Heart left ventricle (tissue), 16 donors: ENCODE data around the gene GNMT. TPM values are rescaled to one million over a fixed set of nuclear protein-coding genes. Genes with fewer than 3 reads are reported as not detected.

Source experiments
- ATAC-seq, 4 donors: fragments of 200-7000 bp; cut with Tn5 transposase; one replicate each; pipeline ENCODE4 v1.9.1; 2020 to 2022; ENCODE audit warnings: moderate library complexity in 4 of 4, mild to moderate bottlenecking in 3 of 4, moderate number of reproducible peaks in 1 of 4
- DNase-seq, 5 donors: peaks; one replicate each; pipeline ENCODE4 v3.0.0-alpha.2; 2020
- H3K27ac ChIP-seq, 12 donors: fragments of 200-600 bp; sonication (generic) in 4 of 12; one replicate each; pipeline versions ENCODE4 v1.5.0 to v1.8.0; 2016 to 2022; ENCODE audit warnings: mild to moderate bottlenecking in 2 of 12
- H3K27me3 ChIP-seq, 9 donors: fragments of 200-600 bp; sonication (generic) in 2 of 9; one replicate each; pipeline versions ENCODE4 v1.5.1 to v1.8.0; 2016 to 2022; ENCODE audit warnings: mild to moderate bottlenecking in 3 of 9
- H3K36me3 ChIP-seq, 9 donors: fragments of 200-600 bp; sonication (generic) in 2 of 9; one replicate each; pipeline versions ENCODE4 v1.5.0 to v1.8.0; 2018 to 2022; ENCODE audit warnings: mild to moderate bottlenecking in 2 of 9
- H3K4me1 ChIP-seq, 12 donors: fragments of 200-600 bp; sonication (generic) in 4 of 12; one replicate each; pipeline versions ENCODE4 v1.5.0 to v1.8.0; 2016 to 2022; ENCODE audit warnings: mild to moderate bottlenecking in 3 of 12
- H3K4me3 ChIP-seq, 12 donors: fragments of 200-600 bp; sonication (generic) in 4 of 12; one replicate each; pipeline versions ENCODE4 v1.5.0 to v1.8.0; 2017 to 2022; ENCODE audit warnings: mild to moderate bottlenecking in 9 of 12, moderate library complexity in 4 of 12
- H3K9me3 ChIP-seq, 12 donors: fragments of 200-600 bp; sonication (generic) in 4 of 12; one replicate each; pipeline versions ENCODE4 v1.5.0 to v1.8.0; 2016 to 2022; ENCODE audit warnings: mild to moderate bottlenecking in 1 of 12
- CTCF ChIP-seq, 12 donors: fragments of 200-600 bp; sonication (generic) in 4 of 12; IDR thresholded peaks; one replicate each; pipeline versions ENCODE4 v1.5.0 to v1.8.0; 2018 to 2022; ENCODE audit warnings: antibody characterized with exemption in 12 of 12, mild to moderate bottlenecking in 5 of 12
- POLR2A ChIP-seq, 2 donors: fragments of 450-650 bp; IDR thresholded peaks; one replicate each; pipeline ENCODE4 v1.6.1; 2017; ENCODE audit warnings: antibody characterized with exemption in 2 of 2, mild to moderate bottlenecking in 2 of 2, moderate library complexity in 2 of 2
- WGBS, 4 donors: extraction: QIAGEN DNeasy Blood & Tissue Kit in 2 of 4; methylation state at CpG; one replicate each; pipeline versions ENCODE4 v1.1.5 to v1.1.7; 2013 to 2018; 5-methylcytosine and 5-hydroxymethylcytosine counted together
- intact Hi-C, 10 donors: fragments of 100-400 bp; cut with DNase I; formaldehyde crosslinking; loops; one replicate each; pipeline versions ENCODE4 v1.11.1 to v1.14.2; 2022
- polyA plus RNA-seq, 2 donors: library from polyadenylated mRNA; stranded (reverse); fragments of 200-250 nt; gene quantifications; one replicate each; pipeline ENCODE4 v1.2.3, GENCODE V29; 2013
- total RNA-seq, 9 donors: library from RNA; depleted of rRNA in 2 of 9; stranded (reverse); fragments of >200 nt in 2 of 9; fragmentation: NEBNext Ultra II Directional in 3 of 9; extraction: Animal tissue kit (Norgen Biotek cat#: 25700) in 3 of 9; gene quantifications; one replicate each; pipeline versions ENCODE4 v1.1.0 to v1.2.4, GENCODE V29; 2016 to 2023
- donor health status: ischemic (EF 13 %, LVEDD 7.1; RV severe dilation, severe dysfunction).
- donor health status: healthy with polysubstance abuse.
- donor health status: DM: no; HTN: yes; CAD: no.
- donor health status: DM: no; HTN: no; CAD: no.
- donor health status: ischemic (EF 25% LVEDD 6.9; RV normal size, moderate dysfunction).
- donor health status: ischemic (EF 25% LVEDD 5.7; RV mildly dilated, moderate dysfunction).
- donor health status: healthy.
- donor health status: DM: yes; HTN: yes; CAD: no.
- donor health status: ischemic (EF 35%, LVEDD 5.7; RV mildly dilated, moderate dysfunction).
- donor health status: nonischemic (EF 11% LVEDD 7.7; RV severe dilation, severe dysfunction).
- donor health status: DM: yes; HTN: yes; CAD: no.
- donor health status: PGD.
- donor health status: ischemic (EF 29% LVEDD 5.4; RV normal size, mild dysfunction).
- donor health status: nonischemic (EF 23%, LVEDD 6.1; RV moderate dilation, normal function).

Gene GNMT
- total and polyA plus RNA-seq, 11 donors = 0.36 to 32.0 (median 1.9) TPM

GRCh38 chr6:43011207-43011606 is 50.7 kb downstream of the GNMT start:
- WGBS, 4 donors = 67 to 83% (median 77%) methylated on average over 5 to 6 of the region's 6 CpGs
- TF ChIP-seq POLR2A (IDR thresholded peaks at IDR 0.05) (no peak), CTCF (IDR thresholded peaks at IDR 0.05) (no peak)

GRCh38 chr6:43012364-43012763 is 51.8 kb downstream of the GNMT start:
- peaks cover 0 to 58% (median 51%) of the 10 kb centered on the region in 9 donors for H3K36me3 ChIP-seq
- no peaks in the 10 kb centered on the region for H3K9me3 ChIP-seq
- intact Hi-C loops = loop anchor here in 5 of 10 donors (2.0 to 10.0 kb wide), 4 partner anchors 34 to 130 kb away; partner anchors contain the start of gene PEX6 (in 2 of the 5)
- peak overlapping the region in 1 of 12 donors; percentile 79 for H3K27ac ChIP-seq
- ATAC-seq = no peak
- peaks cover 4 to 49% (median 39%) of the 10 kb centered on the region in 12 donors for H3K4me1 ChIP-seq
- peak overlapping the region in 2 of 12 donors; percentile 74 to 76 for H3K4me3 ChIP-seq
- no peak for TF ChIP-seq POLR2A (IDR thresholded peaks at IDR 0.05)
- TF ChIP-seq CTCF (IDR thresholded peaks at IDR 0.05) = no peak
- no peak for DNase-seq
- 74 to 82% (median 80%) methylated on average over 6 of the region's 6 CpGs for WGBS, 4 donors
- no peaks in the 10 kb centered on the region for H3K27me3 ChIP-seq

More at GRCh38 chr6:43011207-43011606, 50.7 kb downstream of the GNMT start:
- ATAC-seq (no peak), DNase-seq (no peak)
- Histone ChIP-seq H3K27ac (no peak overlapping the region), H3K36me3 (peaks cover 0 to 62% (median 58%) of the 10 kb centered on the region in 9 donors), H3K4me3 (no peak overlapping the region), H3K9me3 (no peaks in the 10 kb centered on the region), H3K4me1 (peaks cover 4 to 38% (median 28%) of the 10 kb centered on the region in 12 donors), H3K27me3 (no peaks in the 10 kb centered on the region)
- intact Hi-C loops = loop anchor here in 4 of 10 donors (5.0 to 10.0 kb wide), 3 partner anchors 34 to 131 kb away; partner anchors contain the start of gene PEX6 (in 1 of the 4)

DNA sequence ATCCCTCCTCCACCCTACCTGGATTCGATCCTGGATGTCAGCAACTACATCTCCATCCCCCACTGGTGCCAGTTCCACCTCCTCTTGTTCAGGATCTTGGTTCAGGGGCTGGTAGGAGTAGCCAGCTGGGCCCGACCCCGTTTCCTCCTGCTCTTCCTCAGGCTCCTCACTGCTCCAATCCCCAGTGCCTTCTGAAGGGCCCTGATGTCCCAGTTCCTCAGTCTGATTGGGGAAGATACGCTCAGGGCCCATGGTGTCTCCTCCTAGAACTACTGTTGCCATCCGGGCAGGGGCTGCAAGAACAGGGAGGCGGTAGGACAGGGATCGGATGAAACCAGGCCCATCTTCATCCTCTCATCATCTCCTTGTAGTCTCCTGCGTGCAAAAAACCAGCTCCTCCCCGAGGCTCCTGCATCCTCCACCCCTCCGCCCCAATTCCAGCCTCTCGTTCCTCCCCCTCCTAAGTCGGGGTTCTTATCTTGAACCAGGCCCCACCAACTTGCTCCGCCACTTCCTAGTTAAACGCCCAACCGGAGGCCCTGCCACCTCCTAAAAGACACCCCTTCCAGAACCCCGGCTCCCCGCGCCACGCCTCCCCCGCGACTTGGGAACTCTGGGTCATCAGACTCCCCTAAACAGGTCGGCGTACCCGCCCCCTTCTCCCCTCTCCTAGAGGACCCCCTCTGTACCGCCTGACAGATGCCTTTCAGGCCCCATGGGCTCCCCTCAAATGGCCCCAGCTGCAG is 52.7 kb downstream of the GNMT start:
- H3K27ac ChIP-seq = peak overlapping the region; percentile 3 to 88 (median 78)
- TF ChIP-seq POLR2A (IDR thresholded peaks at IDR 0.05) = no peak
- no peak for TF ChIP-seq CTCF (IDR thresholded peaks at IDR 0.05)
- H3K4me1 ChIP-seq = peaks cover 4 to 56% (median 47%) of the 10 kb centered on the region in 12 donors
- H3K9me3 ChIP-seq = no peaks in the 10 kb centered on the region
- DNase-seq (no peak), ATAC-seq (peak in 1 of 4 donors; percentile 0)
- 3 to 4% (median 4%) methylated on average over 25 of the region's 25 CpGs for WGBS, 4 donors
- peaks cover 0 to 58% (median 51%) of the 10 kb centered on the region in 9 donors for H3K36me3 ChIP-seq
- peak overlapping the region; percentile 43 to 90 (median 74) for H3K4me3 ChIP-seq
- intact Hi-C loops = loop anchor here in 5 of 10 donors (2.0 to 10.0 kb wide), 4 partner anchors 34 to 129 kb away; partner anchors contain the start of gene PEX6 (in 2 of the 5)
- H3K27me3 ChIP-seq = no peaks in the 10 kb centered on the region

Other genes with a start within 250 kb of the GNMT start
- 1 to 10 TPM in 5 of 9 donors, under 1 TPM in 4; 0.44 to 2.6 (median 1.0) TPM for gene PRPH2, start 238.2 kb upstream of the GNMT start, total RNA-seq
- under 1 TPM; 0.23 to 0.91 TPM for gene PRPH2, start 238.2 kb upstream of the GNMT start, polyA plus RNA-seq
- 10 to 100 TPM; 10.4 to 21.7 (median 15.4) TPM for gene TBCC, start 214.7 kb upstream of the GNMT start, total RNA-seq
- 10 to 100 TPM; 16.9 to 19.7 TPM for gene TBCC, start 214.7 kb upstream of the GNMT start, polyA plus RNA-seq
- 10 to 100 TPM in 8 of 9 donors, 1 to 10 TPM in 1; 9.9 to 17.1 (median 13.3) TPM for gene BICRAL, start 178.7 kb upstream of the GNMT start, total RNA-seq
- gene BICRAL, start 178.7 kb upstream of the GNMT start, polyA plus RNA-seq = 1 to 10 TPM; 2.5 to 6.0 TPM
- 10 to 100 TPM; 39.8 to 71.1 (median 49.2) TPM for gene RPL7L1, start 81.1 kb upstream of the GNMT start, total RNA-seq
- gene RPL7L1, start 81.1 kb upstream of the GNMT start, polyA plus RNA-seq = 10 to 100 TPM; 25.8 to 95.7 TPM
- 1 to 10 TPM in 1 of 9 donors, not detected in 8; 1.7 TPM for gene PTCRA, start 44.7 kb upstream of the GNMT start, total RNA-seq
- gene PTCRA, start 44.7 kb upstream of the GNMT start, polyA plus RNA-seq = not detected
- 10 to 100 TPM; 14.7 to 44.0 (median 20.6) TPM for gene CNPY3, start 31.3 kb upstream of the GNMT start, total RNA-seq
- gene CNPY3, start 31.3 kb upstream of the GNMT start, polyA plus RNA-seq = 10 to 100 TPM; 13.8 to 35.7 TPM
- 10 to 100 TPM; 11.2 to 27.3 (median 19.6) TPM for gene PEX6, start 18.4 kb downstream of the GNMT start, total RNA-seq
- 10 to 100 TPM; 10.3 to 14.6 TPM for gene PEX6, start 18.4 kb downstream of the GNMT start, polyA plus RNA-seq
- 10 to 100 TPM; 30.9 to 51.3 (median 35.1) TPM for gene PPP2R5D, start 23.8 kb downstream of the GNMT start, total RNA-seq
- gene PPP2R5D, start 23.8 kb downstream of the GNMT start, polyA plus RNA-seq = 10 to 100 TPM; 21.4 to 50.2 TPM
- 10 to 100 TPM; 24.5 to 46.2 (median 32.1) TPM for gene MEA1, start 53.2 kb downstream of the GNMT start, total RNA-seq
- gene MEA1, start 53.2 kb downstream of the GNMT start, polyA plus RNA-seq = 10 to 100 TPM; 49.7 to 56.7 TPM
- gene KLHDC3, start 53.5 kb downstream of the GNMT start, total RNA-seq = 100 to 1,000 TPM in 5 of 9 donors, 10 to 100 TPM in 4; 79.4 to 180 (median 102) TPM
- 100 to 1,000 TPM; 112 to 147 TPM for gene KLHDC3, start 53.5 kb downstream of the GNMT start, polyA plus RNA-seq
- gene RRP36, start 60.9 kb downstream of the GNMT start, total RNA-seq = 10 to 100 TPM; 22.7 to 36.5 (median 32.3) TPM
- 10 to 100 TPM; 18.7 to 53.4 TPM for gene RRP36, start 60.9 kb downstream of the GNMT start, polyA plus RNA-seq
- gene CUL7, start 93.1 kb downstream of the GNMT start, total RNA-seq = 10 to 100 TPM in 2 of 9 donors, 1 to 10 TPM in 7; 5.6 to 13.2 (median 7.9) TPM
- gene CUL7, start 93.1 kb downstream of the GNMT start, polyA plus RNA-seq = 1 to 10 TPM; 3.5 to 6.1 TPM
- 10 to 100 TPM; 54.0 to 98.5 (median 83.1) TPM for gene MRPL2, start 98.7 kb downstream of the GNMT start, total RNA-seq
- 100 to 1,000 TPM; 119 to 142 TPM for gene MRPL2, start 98.7 kb downstream of the GNMT start, polyA plus RNA-seq
- gene KLC4, start 98.9 kb downstream of the GNMT start, total RNA-seq = 10 to 100 TPM; 18.8 to 35.4 (median 26.9) TPM
- gene KLC4, start 98.9 kb downstream of the GNMT start, polyA plus RNA-seq = 10 to 100 TPM; 23.5 to 30.0 TPM
- gene PTK7, start 115.6 kb downstream of the GNMT start, total RNA-seq = 10 to 100 TPM in 1 of 9 donors, 1 to 10 TPM in 8; 1.4 to 10.4 (median 1.9) TPM
- 1 to 10 TPM; 1.8 to 4.8 TPM for gene PTK7, start 115.6 kb downstream of the GNMT start, polyA plus RNA-seq
- 10 to 100 TPM; 49.8 to 94.4 (median 73.3) TPM for gene SRF, start 210.5 kb downstream of the GNMT start, total RNA-seq
- gene SRF, start 210.5 kb downstream of the GNMT start, polyA plus RNA-seq = 10 to 100 TPM; 43.5 to 90.6 TPM
- gene CUL9, start 221.4 kb downstream of the GNMT start, total RNA-seq = 10 to 100 TPM in 8 of 9 donors, 1 to 10 TPM in 1; 6.5 to 22.3 (median 12.5) TPM
- 10 to 100 TPM in 1 of 2 donors, 1 to 10 TPM in 1; 7.5 to 17.0 TPM for gene CUL9, start 221.4 kb downstream of the GNMT start, polyA plus RNA-seq